Measurements from ENCODE around the gene NDRG2.

Gene NDRG2

GRCh38 chr14:21070083-21070609 is 45.3 kb upstream of the NDRG2 start, which contains the start of gene ARHGEF40:
TSS of gene ARHGEF40 (plus strand) at chr14:21070304. CDS start at chr14:21070397, 93 bp downstream.
- TF ChIP-seq, protein P1, sequence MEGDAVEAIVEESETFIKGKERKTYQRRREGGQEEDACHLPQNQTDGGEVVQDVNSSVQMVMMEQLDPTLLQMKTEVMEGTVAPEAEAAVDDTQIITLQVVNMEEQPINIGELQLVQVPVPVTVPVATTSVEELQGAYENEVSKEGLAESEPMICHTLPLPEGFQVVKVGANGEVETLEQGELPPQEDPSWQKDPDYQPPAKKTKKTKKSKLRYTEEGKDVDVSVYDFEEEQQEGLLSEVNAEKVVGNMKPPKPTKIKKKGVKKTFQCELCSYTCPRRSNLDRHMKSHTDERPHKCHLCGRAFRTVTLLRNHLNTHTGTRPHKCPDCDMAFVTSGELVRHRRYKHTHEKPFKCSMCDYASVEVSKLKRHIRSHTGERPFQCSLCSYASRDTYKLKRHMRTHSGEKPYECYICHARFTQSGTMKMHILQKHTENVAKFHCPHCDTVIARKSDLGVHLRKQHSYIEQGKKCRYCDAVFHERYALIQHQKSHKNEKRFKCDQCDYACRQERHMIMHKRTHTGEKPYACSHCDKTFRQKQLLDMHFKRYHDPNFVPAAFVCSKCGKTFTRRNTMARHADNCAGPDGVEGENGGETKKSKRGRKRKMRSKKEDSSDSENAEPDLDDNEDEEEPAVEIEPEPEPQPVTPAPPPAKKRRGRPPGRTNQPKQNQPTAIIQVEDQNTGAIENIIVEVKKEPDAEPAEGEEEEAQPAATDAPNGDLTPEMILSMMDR (IDR thresholded peaks at IDR 0.05; ENCODE audit: low read depth, low read length) = no peak
- no peak for DNase-seq (ENCODE audit: extremely low read depth, low read depth)

- TF ChIP-seq, protein P1 (IDR thresholded peaks at IDR 0.05; ENCODE audit: low read depth, low read length) = no peak
- no peak for DNase-seq (ENCODE audit: extremely low read depth, low read depth)
Measured at GRCh38 chr14:21069388-21070082, 44.7 kb upstream of the NDRG2 start.

GRCh38 chr14:21068521-21069387 is 43.9 kb upstream of the NDRG2 start:
- TF ChIP-seq, protein P1 (IDR thresholded peaks at IDR 0.05; ENCODE audit: low read depth, low read length) = peak; percentile 74
- no peak for DNase-seq (ENCODE audit: extremely low read depth, low read depth)

DNA sequence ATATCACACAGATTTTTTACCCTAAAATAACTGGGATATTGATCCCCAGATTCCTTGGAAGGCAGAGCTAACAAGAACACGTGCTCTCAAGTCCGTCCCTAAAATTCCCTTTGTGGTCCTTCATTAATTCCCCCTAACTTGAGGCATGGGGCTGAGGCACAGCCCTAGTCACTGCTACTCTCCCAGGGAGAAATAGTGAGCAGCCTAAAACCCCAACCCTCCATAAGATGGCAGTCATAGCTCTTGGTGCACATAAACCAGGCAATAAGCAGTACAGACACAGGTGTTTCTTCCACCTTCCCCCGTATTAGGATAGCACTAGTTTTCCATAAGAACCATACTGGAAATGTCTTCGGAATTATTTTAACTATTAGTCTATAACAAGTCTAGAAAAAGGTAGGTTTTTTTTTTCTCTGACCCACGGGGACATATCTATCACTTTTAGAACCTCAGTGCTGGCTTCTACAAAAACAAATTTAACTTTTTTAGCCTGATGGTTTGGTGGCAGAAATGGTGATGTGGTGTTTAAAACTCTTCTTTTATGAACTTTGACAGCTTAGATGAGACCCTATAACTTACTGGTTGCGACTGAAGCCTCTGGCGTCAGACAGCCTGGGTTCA is 42.1 kb upstream of the NDRG2 start:
- TF ChIP-seq, protein P1 (IDR thresholded peaks at IDR 0.05; ENCODE audit: low read depth, low read length) = peak; percentile 12
- no peak for DNase-seq (ENCODE audit: extremely low read depth, low read depth)

DNA sequence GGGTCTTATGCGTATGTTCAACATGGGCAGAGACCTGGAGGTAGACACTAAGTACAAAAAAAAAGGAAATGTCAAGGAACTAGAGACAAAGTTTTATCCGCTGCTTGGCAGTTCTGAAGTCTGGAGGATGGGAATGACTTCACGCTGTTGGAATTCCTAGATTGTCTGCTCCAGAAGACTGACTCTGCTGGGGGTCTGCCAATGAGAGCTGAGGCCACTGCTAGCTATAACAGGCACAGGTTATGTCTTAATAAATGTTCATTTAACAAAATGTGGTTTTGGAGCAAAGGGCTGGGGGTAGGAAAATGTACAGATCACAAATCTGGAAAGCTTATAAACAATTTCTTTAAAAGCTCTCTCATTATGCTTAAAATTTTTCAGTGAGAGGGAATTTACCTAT is 38.6 kb upstream of the NDRG2 start:
- TF ChIP-seq, protein P1 (IDR thresholded peaks at IDR 0.05; ENCODE audit: low read depth, low read length) = no peak
- DNase-seq (ENCODE audit: extremely low read depth, low read depth) = no peak

DNA sequence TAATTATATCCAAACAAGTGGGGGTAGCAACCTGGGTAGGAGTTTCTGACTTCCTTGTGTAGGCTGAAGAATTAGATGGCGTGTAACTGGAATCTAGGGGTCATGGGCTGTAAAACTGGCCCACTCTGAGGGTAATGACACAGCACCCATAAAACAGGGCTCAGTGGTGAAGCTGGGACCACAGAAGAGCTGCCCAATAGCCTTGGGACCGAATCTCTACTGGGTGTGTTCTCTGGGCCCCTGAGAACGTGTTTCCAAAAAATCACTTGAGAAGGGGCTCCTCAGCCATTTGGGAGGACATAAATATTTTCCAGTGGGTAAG is 36.4 kb upstream of the NDRG2 start:
- TF ChIP-seq, protein P1 (IDR thresholded peaks at IDR 0.05; ENCODE audit: low read depth, low read length) = no peak
- no peak for DNase-seq (ENCODE audit: extremely low read depth, low read depth)

All from AG09319 (cell line).